ENCODE results near the gene IL4. TPM values are rescaled to one million over a fixed set of nuclear protein-coding genes. Genes with fewer than 3 reads are reported as not detected.

The IL4 gene
- total and polyA plus RNA-seq, 9 of the 15 experiments (the other 6 are each of a cell fraction or from before 2014, with no cell fraction given): 0.22 to 0.62 TPM; not detected in 7

GRCh38 chr5:132684491-132684890, 10.7 kb downstream of the IL4 start (continued):
- TF ChIP-seq PKNOX1 (IDR thresholded peaks at IDR 0.05) (no peak), ZNF583 (CRISPR knock-in tag; IDR thresholded peaks at IDR 0.05) (no peak), HDAC8 (tag; IDR thresholded peaks at IDR 0.05) (no peak), JUND (IDR thresholded peaks at IDR 0.05; ENCODE audit: borderline replicate concordance, low read depth, low read length) (0 out of 2 replicates have a peak, but pooled peaks have one; percentile 23), JUND (tag; IDR thresholded peaks at IDR 0.05; ENCODE audit: borderline replicate concordance, low read depth, low read length) (no peak), NFYB (IDR thresholded peaks at IDR 0.05; ENCODE audit: extremely low read depth, insufficient read length) (no peak), NR0B1 (IDR thresholded peaks at IDR 0.05; ENCODE audit: partially characterized antibody) (no peak), POU5F1 (IDR thresholded peaks at IDR 0.05; ENCODE audit: borderline replicate concordance, low read depth, low read length, partially characterized antibody) (no peak), ZNF133 (CRISPR knock-in tag; IDR thresholded peaks at IDR 0.05) (no peak), GATA2 (CRISPR knock-in tag; IDR thresholded peaks at IDR 0.05) (no peak), ZBTB8A (IDR thresholded peaks at IDR 0.05; ENCODE audit: partially characterized antibody) (no peak), ZBTB40 (IDR thresholded peaks at IDR 0.05) (no peak), ZBTB40 (CRISPR knock-in tag; IDR thresholded peaks at IDR 0.05) (no peak), TRIM25 (IDR thresholded peaks at IDR 0.05; ENCODE audit: borderline replicate concordance) (no peak), KLF13 (tag; IDR thresholded peaks at IDR 0.05; ENCODE audit: borderline replicate concordance, low read depth) (no peak)

Data from K562 (cell line).